Measurements from ENCODE around the gene CRCP.
"Not testable (repeated sequence)": the region's sequence is repeated elsewhere in the genome, so short reads cannot be mapped to it uniquely, and the experiment has no call there.

CRCP gene

DNA sequence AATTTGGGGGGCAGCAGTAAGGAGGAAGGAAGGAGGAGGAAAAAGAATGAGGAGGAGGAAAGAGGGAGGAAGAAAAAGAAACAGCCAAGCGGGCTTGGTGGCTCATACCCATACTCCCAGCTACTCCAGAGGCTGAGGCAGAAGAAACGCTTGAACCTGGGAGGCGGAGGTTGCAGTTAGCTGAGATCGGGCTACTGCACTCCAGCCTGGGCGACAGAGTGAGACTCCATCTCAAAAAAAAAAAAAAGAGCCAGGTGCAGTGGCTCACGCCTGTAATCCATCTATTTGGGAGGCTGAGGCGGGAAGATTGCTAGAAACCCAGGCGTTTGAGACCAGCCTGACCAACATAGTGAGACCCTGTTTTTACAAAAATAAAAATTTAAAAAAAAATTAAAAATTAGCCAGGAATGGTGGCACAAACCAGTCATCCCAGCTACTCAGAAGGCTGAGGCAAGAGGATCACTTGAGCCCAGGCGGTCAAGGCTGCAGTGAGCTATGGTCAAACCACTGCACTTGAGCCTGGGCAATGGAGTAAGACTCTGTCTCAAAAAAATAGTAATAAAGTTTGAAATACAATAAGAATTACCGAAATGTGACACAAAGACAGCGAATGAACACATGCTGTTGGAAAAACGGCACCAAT, 14.1 kb upstream of the CRCP start:
- Histone ChIP-seq H3K9me3 (no peaks in the 10 kb centered on the region), H3K27ac (peak overlapping the region; percentile 84), H3K36me3 (no peaks in the 10 kb centered on the region), H3K27me3 (no peaks in the 10 kb centered on the region), H3K4me1 (ENCODE audit: control insufficient read depth in 1 of 2, insufficient read depth in 1 of 2, low read depth in 1 of 2, low read length in 1 of 2) (peaks cover 15 to 17% of the 10 kb centered on the region in 2 experiments), H3K4me3 (ENCODE audit: low read depth in 1 of 2, low read length in 1 of 2) (peak overlapping the region; percentile 35 to 41)
- TF ChIP-seq, protein P1, sequence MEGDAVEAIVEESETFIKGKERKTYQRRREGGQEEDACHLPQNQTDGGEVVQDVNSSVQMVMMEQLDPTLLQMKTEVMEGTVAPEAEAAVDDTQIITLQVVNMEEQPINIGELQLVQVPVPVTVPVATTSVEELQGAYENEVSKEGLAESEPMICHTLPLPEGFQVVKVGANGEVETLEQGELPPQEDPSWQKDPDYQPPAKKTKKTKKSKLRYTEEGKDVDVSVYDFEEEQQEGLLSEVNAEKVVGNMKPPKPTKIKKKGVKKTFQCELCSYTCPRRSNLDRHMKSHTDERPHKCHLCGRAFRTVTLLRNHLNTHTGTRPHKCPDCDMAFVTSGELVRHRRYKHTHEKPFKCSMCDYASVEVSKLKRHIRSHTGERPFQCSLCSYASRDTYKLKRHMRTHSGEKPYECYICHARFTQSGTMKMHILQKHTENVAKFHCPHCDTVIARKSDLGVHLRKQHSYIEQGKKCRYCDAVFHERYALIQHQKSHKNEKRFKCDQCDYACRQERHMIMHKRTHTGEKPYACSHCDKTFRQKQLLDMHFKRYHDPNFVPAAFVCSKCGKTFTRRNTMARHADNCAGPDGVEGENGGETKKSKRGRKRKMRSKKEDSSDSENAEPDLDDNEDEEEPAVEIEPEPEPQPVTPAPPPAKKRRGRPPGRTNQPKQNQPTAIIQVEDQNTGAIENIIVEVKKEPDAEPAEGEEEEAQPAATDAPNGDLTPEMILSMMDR (IDR thresholded peaks at IDR 0.05), result no peak

DNA sequence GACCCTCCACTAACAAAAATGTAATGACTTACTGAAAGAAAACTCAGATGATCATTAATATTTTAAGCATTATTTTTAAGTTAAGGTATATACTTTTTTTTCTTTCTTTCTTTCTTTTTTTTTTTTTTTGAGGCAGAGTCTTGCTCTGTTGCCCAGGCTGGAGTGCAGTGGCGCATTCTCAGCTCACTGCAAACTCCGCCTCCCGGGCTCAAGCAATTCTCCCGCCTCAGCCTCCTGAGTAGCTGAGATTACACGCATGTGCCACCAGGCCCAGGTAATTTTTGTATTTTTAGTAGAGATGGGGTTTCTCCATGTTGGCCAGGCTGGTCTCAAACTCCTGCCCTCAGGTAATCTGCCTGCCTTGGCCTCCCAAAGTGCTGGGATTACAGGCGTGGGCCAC, 12.5 kb upstream of the CRCP start:
- not testable (repeated sequence) for H3K27ac ChIP-seq; H3K36me3 ChIP-seq; H3K27me3 ChIP-seq; H3K4me3 ChIP-seq (ENCODE audit: low read depth in 1 of 2, low read length in 1 of 2); H3K9me3 ChIP-seq
- H3K4me1 ChIP-seq (ENCODE audit: control insufficient read depth in 1 of 2, insufficient read depth in 1 of 2, low read depth in 1 of 2, low read length in 1 of 2), result peaks cover 15 to 17% of the 10 kb centered on the region in 2 experiments

DNA sequence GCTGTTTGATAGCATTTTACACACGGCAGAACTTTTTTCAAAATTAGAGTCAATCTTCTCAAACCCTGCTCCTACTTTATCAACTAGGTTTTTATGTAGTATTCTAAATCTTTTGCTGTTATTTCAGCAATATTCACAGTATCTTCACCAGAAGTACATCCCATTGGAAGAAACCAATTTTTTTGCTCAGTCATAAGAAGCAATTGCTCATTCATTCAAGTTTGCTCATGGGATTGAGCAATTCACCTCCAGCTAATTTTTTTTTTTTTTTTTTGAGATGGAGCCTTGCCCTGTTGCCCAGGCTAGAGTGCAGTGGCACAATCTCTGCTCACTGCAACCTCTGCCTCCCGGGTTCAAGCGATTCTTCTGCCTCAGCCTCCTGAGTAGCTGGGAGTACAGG, 10.7 kb upstream of the CRCP start:
- not testable (repeated sequence) for H3K9me3 ChIP-seq; H3K4me3 ChIP-seq (ENCODE audit: low read depth in 1 of 2, low read length in 1 of 2); H3K27me3 ChIP-seq; H3K27ac ChIP-seq; H3K36me3 ChIP-seq
- peaks cover 15 to 17% of the 10 kb centered on the region in 2 experiments for H3K4me1 ChIP-seq (ENCODE audit: control insufficient read depth in 1 of 2, insufficient read depth in 1 of 2, low read depth in 1 of 2, low read length in 1 of 2)

DNA sequence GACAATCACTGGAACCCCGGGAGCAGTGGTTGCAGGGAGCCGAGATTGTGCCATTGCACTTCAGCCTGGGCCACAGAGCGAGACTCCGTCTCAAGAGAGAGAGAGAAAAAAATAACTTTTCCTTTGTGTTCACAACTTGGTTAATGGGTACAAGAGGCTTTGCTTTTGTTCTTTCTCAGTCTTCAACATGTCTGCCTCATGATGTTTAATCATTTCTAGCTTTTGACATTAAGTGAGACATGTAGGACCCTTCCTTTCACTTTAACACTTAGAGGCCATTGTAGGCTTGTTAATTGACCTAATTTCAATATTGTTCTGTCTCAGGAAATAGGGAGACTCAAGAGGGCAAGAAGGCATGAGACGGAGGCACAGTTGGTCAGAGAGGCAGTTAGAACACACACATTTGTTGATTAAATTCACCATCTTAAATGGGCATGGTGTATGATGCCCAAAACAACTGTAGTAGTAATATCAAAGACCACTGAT, 9.3 kb upstream of the CRCP start:
- H3K9me3 ChIP-seq, result no peaks in the 10 kb centered on the region
- TF ChIP-seq, protein P1 (IDR thresholded peaks at IDR 0.05), result no peak
- no peak overlapping the region for H3K27ac ChIP-seq
- H3K4me3 ChIP-seq (ENCODE audit: low read depth in 1 of 2, low read length in 1 of 2), result no peak overlapping the region
- peaks cover 7 to 8% of the 10 kb centered on the region in 2 experiments for H3K4me1 ChIP-seq (ENCODE audit: control insufficient read depth in 1 of 2, insufficient read depth in 1 of 2, low read depth in 1 of 2, low read length in 1 of 2)
- H3K36me3 ChIP-seq, result no peaks in the 10 kb centered on the region
- no peaks in the 10 kb centered on the region for H3K27me3 ChIP-seq

DNA sequence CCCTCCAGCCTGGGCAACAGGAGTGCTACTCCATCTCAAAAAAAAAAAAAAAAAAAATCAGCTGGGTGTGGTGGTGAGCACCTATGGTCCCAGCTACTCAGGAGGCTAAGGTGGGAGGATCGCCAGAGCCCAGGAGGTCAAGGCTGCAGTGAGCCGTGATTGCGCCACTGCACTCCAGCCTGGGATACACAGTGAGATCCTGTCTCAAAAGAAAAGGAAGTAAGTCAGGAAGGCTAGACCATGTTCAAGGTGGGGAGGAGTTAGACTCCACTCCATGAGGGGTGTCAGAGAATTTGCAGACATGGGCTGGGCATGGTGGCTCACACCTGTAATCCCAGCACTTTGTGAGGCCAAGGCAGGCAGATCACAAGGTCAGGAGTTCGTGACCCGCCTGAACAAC, 6.2 kb upstream of the CRCP start:
- not testable (repeated sequence) for H3K9me3 ChIP-seq, H3K27ac ChIP-seq

DNA sequence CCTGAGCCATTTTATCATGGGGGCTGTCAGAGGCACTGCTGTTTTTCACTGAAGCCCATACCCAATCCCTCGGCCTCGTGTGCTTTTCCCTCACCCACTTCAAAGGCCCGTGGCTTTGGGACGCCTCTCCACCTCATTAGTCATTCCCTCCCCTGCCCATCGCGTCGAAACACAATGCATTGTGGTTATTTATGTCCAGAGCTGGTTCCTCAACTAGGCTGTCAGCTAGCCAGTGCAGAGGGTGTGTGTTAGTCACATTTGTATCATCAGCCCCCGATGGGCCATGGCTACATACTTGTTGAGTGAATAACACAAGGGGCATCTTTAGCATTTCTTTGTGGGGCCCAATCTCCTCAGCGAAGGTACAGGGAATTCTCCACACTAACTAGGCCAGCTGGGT, 3.8 kb upstream of the CRCP start:
- no peak overlapping the region for H3K27ac ChIP-seq
- no peak overlapping the region for H3K4me3 ChIP-seq (ENCODE audit: low read depth in 1 of 2, low read length in 1 of 2)
- no peaks in the 10 kb centered on the region for H3K36me3 ChIP-seq
- TF ChIP-seq, protein P1 (IDR thresholded peaks at IDR 0.05), result no peak
- peaks cover 8 to 14% of the 10 kb centered on the region in 2 experiments for H3K4me1 ChIP-seq (ENCODE audit: control insufficient read depth in 1 of 2, insufficient read depth in 1 of 2, low read depth in 1 of 2, low read length in 1 of 2)
- no peaks in the 10 kb centered on the region for H3K27me3 ChIP-seq
- H3K9me3 ChIP-seq, result no peaks in the 10 kb centered on the region

More for the DNA sequence above, 6.2 kb upstream of the CRCP start:
- not testable (repeated sequence) for H3K4me1 ChIP-seq (ENCODE audit: control insufficient read depth in 1 of 2, insufficient read depth in 1 of 2, low read depth in 1 of 2, low read length in 1 of 2); H3K36me3 ChIP-seq; H3K27me3 ChIP-seq; H3K4me3 ChIP-seq (ENCODE audit: low read depth in 1 of 2, low read length in 1 of 2)

DNA sequence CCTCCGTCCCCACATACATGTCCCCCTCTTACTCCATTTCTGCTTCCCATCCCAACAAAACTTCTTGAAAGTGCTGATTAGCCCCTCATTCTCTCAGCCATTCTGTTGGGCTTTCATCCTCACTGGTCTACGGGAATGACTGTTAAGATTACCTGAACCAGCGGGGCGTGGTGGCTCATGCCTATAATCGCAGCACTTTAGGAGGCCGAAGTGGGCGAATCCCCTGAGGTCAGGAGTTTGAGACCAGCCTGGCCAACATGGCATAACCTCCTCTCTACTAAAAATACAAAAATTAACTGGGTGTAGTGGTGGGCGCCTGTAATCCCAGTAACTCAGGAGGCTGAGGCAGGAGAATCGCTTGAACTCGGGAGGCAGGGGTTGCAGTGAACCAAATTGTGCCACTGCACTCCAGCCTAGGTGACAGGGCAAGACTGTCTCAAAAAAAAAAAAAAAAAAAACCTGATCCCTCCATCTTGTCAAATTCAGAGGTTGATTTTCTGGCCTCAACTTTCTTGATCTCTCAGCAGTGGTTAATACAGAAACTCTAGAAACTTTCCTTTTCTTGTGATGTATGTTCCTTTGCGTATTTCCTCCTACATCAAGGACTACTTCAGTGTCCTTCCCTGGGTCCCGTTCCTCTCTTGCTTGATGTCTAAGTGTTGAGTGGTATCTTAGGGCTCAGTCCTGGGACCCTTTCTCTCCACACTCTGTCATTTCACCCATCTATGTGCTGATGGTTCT, 2.2 kb downstream of the CRCP start:
- H3K27me3 ChIP-seq; H3K4me3 ChIP-seq (ENCODE audit: low read depth in 1 of 2, low read length in 1 of 2); H3K27ac ChIP-seq; H3K36me3 ChIP-seq; H3K9me3 ChIP-seq: not testable (repeated sequence)
- H3K4me1 ChIP-seq (ENCODE audit: control insufficient read depth in 1 of 2, insufficient read depth in 1 of 2, low read depth in 1 of 2, low read length in 1 of 2), result peaks cover 33 to 34% of the 10 kb centered on the region in 2 experiments
